GM18511 (cell line): Measurements from ENCODE around the gene TNFAIP8L1.
"Not testable (repeated sequence)": the region's sequence is repeated elsewhere in the genome, so short reads cannot be mapped to it uniquely, and the experiment has no call there.

Experiments used
- ATAC-seq: cut with Tn5 transposase; IDR thresholded peaks from one replicate; pipeline ENCODE4 v1.9.1; 2021; ENCODE audit warnings: mild to moderate bottlenecking, moderate library complexity; ENCODE audit not compliant: unreplicated experiment

Gene TNFAIP8L1

DNA sequence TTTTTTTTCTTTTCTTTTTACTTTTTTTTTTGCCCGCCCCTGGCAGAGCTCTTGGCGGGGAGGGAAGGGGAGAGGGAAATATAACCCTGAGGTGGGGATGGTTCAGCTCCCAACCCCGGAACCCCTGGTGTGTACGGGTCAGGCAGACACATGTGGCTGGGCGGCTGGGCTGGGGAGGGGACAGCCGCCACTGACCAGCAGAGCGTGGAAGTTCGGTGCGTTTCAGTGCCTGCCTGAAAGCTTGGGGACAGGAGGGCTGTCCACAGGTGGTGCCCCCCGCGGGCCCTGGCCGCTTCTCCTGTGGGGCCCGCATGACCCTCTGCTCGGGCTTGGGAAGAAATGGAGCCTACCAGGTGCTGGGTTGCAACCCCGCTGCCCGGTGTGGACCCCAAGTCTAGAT is 36.0 kb downstream of the TNFAIP8L1 start:
- ATAC-seq: no peak

DNA sequence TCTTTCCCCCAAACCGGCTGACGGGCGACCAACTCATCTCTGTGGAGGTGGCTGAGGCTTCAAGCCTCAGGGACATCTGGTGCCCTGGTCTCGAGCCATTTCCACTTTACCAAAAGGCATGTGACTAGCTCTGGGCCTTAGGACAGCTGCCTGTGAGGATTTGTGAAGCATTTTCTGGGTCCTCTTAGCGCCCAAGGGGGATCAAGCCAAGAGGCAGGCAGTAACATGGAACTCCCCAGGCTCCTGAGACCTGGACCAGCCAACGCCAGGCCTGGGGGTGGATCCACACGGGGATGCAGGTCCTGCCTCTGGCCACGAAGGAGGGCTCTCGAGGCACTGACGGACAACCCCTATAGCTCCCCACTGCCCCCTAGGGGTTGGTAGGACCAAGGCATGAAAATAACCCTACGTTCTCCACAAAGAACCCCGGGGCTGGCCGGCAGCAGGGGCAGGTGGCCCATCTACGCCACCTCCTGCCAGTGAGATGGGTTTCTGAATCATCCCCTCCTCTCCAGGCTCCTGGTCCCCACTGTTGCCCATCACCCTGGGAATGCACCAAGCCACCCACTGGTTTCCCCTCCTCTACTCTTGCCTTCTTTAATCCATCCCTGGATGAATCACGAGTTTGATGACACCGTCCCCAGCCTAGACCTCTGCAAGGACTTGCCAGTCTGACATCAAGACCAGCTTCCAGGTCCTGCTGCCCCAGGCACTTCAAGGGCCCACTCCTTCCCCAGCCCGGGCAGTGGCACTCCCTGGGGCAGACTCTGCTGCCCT is 37.8 kb downstream of the TNFAIP8L1 start:
- ATAC-seq: no peak

DNA sequence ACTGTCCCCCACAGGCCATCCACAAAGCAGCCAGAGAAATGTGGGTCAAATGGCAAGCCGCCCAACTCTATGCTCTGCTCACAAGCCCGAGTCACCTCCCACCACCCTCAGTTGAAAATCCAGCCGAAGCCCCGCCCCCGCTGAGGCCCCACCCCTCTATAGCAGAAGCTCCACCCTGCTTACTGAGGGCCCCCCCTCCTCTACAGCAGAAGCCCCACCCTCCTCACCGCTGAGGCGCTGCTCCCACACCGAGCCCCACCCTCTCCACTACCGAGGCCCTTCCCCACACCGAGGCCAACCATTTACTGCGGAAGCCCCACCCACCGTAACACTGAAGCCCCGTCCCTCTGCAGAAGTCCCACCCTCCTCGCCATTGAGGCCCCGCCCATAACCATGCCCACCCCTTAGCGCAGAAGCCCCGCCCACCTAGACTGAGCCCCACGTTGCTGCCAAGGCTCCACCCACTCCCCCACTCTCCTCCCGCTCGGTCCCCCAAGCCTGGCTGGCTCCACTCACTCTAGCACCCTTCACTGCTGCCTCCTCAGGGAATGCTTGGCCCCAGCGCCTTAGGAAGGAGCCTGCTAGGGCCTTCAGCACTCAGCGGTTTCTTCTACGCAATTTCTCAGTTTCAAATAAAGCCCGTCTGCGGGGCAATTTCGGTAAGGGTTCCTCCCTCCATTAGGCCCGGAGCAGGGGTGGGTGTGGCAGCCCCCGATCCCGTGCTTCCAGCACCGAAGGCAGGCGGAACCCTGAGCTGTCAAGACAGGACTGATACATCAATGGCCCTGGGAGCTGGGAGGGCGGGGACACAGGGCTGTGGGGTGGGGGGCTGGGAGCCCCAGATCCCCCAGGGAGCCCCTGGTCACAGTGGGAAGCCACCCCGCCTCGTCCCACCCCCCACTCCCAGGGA is 39.8 kb downstream of the TNFAIP8L1 start:
- no peak for ATAC-seq

DNA sequence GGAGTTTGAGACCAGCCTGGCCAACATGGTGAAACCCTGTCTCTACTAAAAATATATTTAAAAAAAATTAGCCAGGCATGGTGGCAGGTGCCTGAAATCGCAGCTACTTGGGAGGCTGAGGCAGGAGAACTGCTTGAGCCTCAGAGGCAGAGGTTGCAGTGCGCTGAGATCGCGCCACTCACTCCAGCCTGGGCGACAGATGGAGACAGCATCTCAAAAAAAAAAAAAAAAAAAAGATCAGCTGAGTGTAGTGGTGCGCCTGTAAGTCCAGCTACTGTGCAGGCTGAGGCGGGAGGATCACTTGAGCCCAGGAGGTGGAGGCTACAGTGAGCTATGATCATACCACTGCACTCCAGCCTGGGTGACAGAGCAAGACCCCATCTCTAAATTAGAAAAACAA is 40.7 kb downstream of the TNFAIP8L1 start:
- not testable (repeated sequence) for ATAC-seq

- no peak for ATAC-seq
Measured at GRCh38 chr19:4682417-4683200, 43.3 kb downstream of the TNFAIP8L1 start.

GRCh38 chr19:4684312-4685095 is 45.2 kb downstream of the TNFAIP8L1 start:
- no peak for ATAC-seq

DNA sequence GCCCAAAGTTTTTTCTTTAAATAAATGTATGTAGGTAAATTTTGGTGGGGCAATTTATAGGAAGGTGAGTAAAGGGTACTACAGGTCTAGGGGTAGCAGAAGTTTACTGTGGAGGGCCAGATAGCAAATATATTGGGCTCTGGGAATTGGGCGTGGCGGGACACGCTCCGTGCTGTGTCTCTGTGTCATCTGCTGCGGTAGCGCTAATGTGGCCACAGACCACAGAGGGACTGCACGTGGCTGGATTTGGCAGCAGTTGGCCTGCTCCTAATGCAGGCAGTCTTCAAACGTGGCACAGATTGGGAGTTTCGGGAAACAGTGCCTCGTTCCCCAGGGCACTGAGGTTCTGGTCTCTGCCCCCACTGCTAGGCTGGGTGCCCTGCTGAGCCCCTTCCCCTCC is 47.4 kb downstream of the TNFAIP8L1 start:
- no peak for ATAC-seq

DNA sequence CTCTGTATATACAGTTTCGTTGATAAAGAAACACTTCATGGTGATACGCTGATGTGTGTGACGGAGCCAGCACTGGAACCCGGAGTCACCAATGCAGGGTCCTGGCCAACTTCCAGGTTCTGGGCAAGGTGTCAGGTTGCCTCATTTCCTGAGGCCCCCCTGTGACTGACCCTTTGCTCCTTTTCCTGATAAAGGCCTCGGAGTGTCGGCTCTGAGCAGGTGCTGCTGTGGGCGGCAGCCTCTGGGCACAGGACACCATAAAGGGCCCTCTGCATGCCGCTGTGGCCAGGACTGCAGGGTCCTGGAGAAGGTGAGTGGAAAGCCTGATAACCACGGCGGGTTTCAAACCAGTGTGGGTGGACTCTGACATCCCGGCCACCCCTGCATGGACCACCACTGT is 48.1 kb downstream of the TNFAIP8L1 start:
- ATAC-seq: no peak

DNA sequence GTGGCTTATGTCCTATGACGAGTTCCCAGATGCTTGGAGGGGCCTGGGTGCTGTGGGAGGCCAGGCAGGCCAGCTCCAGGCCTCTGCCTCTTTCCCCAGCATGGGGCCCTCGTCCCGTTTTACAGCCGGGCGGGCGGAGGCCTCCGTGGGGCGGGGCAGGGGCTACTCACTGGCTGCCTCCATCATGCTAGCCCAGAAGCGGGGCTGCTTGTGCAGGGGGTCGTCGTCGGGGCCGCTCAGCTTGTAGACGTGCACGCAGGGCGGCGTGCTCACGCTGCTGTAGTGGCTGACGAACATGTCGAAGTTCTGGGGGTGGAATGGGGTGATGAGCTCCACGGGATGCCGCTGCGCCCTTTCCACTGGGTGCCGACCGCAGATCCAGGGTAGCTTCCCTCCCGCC is 49.3 kb downstream of the TNFAIP8L1 start:
- no peak for ATAC-seq

DNA sequence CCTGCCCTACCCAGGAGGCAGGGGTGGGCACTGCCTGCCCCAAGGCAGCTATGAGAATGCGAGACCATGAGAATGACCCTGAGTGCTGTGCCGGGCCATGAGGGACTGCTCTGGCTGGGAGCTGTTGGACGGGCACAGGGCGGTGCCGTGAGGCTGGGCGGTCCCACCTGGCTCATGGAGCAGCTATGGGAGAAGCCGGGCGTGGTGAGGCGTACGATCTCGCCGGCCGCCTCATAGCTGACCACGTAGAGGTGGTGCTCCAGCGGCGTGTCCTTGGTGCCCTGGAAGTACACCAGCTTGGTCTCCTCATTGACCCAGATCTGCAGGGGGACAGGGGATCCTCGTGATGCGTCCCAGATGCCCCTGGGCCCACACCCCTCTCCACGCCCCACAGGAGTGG is 50.1 kb downstream of the TNFAIP8L1 start:
- no peak for ATAC-seq

DNA sequence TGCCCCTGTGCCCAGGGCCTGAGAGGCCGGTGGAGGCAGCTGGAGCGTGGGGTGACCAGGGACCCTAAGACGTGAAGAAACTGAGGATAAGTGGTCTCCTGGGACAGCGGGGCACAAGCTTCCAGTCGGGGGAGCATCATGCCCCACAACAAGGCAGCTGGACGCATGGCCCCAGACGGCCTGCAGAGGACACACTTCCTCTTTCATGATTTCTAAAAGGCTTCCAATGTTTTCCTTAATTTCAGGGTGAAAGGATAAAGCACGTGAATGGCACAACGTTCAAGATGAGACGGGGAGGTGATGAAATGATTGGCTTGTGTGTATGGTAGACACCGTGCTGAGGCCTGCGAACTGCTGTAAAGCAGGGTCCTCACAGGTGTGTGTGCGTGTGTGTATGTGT is 51.0 kb downstream of the TNFAIP8L1 start:
- no peak for ATAC-seq

GRCh38 chr19:4691373-4691772 is 52.1 kb downstream of the TNFAIP8L1 start:
- no peak for ATAC-seq

GRCh38 chr19:4692251-4693077 is 53.1 kb downstream of the TNFAIP8L1 start:
- no peak for ATAC-seq

DNA sequence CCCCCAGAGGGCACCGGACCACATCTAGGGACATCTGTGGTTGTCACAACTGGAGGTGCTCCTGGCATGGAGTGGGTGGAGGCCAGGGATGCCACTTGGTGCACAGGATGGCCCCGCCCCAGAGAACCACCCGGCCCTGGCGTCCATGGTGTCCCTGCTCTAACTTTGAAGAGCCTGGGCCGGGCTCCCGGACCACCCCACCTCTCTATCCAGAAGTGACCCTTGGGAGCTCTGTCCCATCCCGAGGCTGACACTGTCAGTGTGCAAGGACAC is 53.7 kb downstream of the TNFAIP8L1 start:
- no peak for ATAC-seq

DNA sequence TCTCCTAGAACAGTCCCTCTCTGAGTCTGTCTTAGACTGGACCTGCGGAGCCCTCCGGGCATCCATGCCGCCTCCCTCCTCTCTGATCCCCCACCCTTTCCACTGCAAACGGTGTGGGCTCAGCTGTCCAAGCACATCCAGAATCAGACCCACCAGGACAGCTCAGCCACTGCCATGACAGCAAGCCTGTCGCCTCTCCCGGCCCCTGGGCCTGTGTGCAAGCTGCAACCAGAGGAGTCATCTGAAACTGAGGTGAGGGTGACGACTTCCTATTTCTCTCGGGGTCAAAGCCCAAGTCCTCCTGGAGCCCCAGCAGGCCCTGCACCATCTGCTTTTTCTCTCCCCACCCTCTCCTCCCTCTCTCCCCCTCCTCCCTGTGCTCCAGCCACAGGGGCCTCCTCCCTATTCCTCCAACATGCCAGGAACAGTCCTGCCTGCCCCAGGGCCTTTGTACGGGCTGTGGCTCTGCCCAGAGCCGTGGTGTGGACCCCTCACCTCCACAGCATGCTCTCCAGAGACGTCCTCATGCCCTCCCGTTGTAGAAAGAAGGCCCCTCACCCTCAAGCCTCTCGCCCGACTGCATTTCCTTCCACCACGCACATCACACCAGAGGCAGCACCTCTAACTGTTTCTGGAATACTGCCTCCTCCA is 54.3 kb downstream of the TNFAIP8L1 start:
- no peak for ATAC-seq

- no peak for ATAC-seq
Measured at GRCh38 chr19:4694211-4694987, 55.1 kb downstream of the TNFAIP8L1 start.

DNA sequence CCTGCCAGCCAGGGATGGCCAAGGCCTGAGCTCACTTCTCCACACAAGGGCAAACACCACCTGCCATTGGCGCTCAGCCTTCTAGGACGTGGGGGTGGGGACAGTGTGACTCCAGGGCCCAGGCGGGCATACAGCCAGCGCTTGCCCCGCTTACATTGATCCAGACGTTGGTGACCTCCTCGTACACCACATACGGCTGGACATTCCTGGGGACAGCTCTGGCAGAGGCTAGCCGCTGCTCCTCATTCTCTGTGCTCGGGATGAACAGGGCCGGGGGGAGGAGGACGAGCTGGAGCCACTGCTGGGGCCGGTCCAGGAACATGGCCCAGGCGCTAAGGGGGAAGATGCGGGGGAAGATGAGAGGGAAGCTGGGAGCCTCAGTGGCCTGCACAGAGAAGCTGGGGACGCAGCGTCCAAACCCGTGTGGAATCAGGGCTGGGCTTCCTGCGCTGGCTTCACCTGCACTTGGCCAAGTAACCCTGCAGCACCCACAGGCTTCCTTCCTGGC is 56.0 kb downstream of the TNFAIP8L1 start:
- ATAC-seq: no peak

- no peak for ATAC-seq
Measured at GRCh38 chr19:4697304-4697703, 58.0 kb downstream of the TNFAIP8L1 start.
